ENCODE measurements around the gene USP21. TPM values are rescaled to one million over a fixed set of nuclear protein-coding genes. Genes with fewer than 3 reads are reported as not detected.

Gene USP21
- total RNA-seq, 2 experiments from 2014 or later = 29.2 to 32.0 TPM

GRCh38 chr1:161185732-161186311 lies 26.5 kb downstream of the USP21 start:
- ChIA-PET POLR2A (interaction anchor here (0.7 to 2.2 kb wide), 10 partner anchors 9 to 85 kb away, joined by 3 to 14 read pairs (median 5); partner anchors contain the start of genes ADAMTS4, B4GALT3, NDUFS2 and PPOX), CTCF (interaction anchor here (0.8 to 2.9 kb wide), 12 partner anchors 9 to 201 kb away, joined by 3 to 32 read pairs (median 4); partner anchors contain the start of genes CFAP126, NDUFS2, PPOX and TOMM40L)
- ATAC-seq (no peak), DNase-seq (no peak)
- peak overlapping the region; percentile 91 for H3K27ac Mint-ChIP-seq
- peak overlapping the region; percentile 62 for H3K4me3 Mint-ChIP-seq
- no peaks in the 10 kb centered on the region for H3K9me3 Mint-ChIP-seq (ENCODE audit: insufficient read depth)
- H3K27me3 Mint-ChIP-seq (ENCODE audit: low read depth) = no peaks in the 10 kb centered on the region
- peaks cover 74% of the 10 kb centered on the region for H3K4me1 Mint-ChIP-seq (ENCODE audit: low read depth)
- peaks cover 9% of the 10 kb centered on the region for H3K36me3 Mint-ChIP-seq (ENCODE audit: low read depth)

DNA sequence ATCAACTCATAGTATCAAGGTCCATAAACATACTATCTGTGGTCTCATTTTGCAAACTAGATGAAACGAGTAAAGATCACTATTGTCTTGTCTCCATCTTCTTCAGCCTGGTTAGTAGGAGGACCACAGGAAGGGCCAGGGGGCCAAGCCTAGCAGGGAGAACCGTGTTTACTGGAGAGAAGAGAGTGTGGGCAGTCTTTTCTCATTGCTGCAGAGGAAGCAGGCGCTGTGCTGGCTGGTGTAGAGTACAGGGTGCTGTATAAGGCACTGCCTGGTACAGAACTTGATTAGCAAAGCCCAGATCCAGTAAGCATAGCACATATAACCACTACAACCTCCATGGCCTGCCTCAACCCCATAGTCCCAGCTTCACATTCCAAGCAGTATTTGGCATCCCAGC lies 28.0 kb downstream of the USP21 start:
- Mint-ChIP-seq H3K27ac (peak overlapping the region; percentile 91), H3K27me3 (ENCODE audit: low read depth) (no peaks in the 10 kb centered on the region), H3K9me3 (ENCODE audit: insufficient read depth) (no peaks in the 10 kb centered on the region), H3K4me3 (no peak overlapping the region), H3K36me3 (ENCODE audit: low read depth) (peaks cover 5% of the 10 kb centered on the region), H3K4me1 (ENCODE audit: low read depth) (peaks cover 66% of the 10 kb centered on the region)
- DNase-seq = no peak
- POLR2A ChIA-PET = interaction anchor here (1.0 to 1.7 kb wide), 3 partner anchors 10 to 19 kb away, joined by 4 to 13 read pairs (median 11); partner anchors contain the start of genes B4GALT3 and NDUFS2
- CTCF ChIA-PET = interaction anchor here (0.6 to 2.9 kb wide), 3 partner anchors 15 to 39 kb away, joined by 3 to 32 read pairs (median 25); partner anchors contain the start of genes PPOX and TOMM40L
- ATAC-seq = no peak

DNA sequence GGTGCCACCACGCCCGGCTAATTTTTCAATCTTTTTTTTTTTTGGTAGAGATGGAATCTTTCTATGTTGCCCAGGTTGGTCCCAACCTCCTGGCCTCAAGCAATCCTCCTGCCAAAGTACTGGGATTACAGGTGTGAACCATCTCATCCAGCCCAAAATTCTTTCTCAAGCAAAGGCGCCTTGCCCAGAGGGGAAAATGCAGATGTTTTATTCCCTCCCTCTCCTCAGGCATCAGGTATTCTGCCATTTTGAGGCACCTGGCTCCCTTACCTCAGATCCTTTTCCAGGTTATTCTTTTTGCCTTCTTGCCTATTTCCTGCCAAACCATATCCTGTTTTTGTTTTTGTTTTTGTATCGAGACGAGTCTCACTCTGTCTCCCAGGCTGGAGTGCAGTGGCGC lies 29.1 kb downstream of the USP21 start:
- ChIA-PET CTCF (interaction anchor here (2.1 kb wide), 1 partner anchor 22 kb away, joined by 7 read pairs; the partner anchor contains the start of gene PPOX), POLR2A (interaction anchor here (1.5 kb wide), 1 partner anchor 14 kb away, joined by 3 read pairs; the partner anchor contains the start of gene NDUFS2)
- ATAC-seq = no peak
- Mint-ChIP-seq H3K4me1 (ENCODE audit: low read depth) (peaks cover 66% of the 10 kb centered on the region), H3K9me3 (ENCODE audit: insufficient read depth) (no peaks in the 10 kb centered on the region), H3K4me3 (no peak overlapping the region), H3K27me3 (ENCODE audit: low read depth) (no peaks in the 10 kb centered on the region), H3K27ac (no peak overlapping the region), H3K36me3 (ENCODE audit: low read depth) (peaks cover 2% of the 10 kb centered on the region)
- DNase-seq = no peak

DNA sequence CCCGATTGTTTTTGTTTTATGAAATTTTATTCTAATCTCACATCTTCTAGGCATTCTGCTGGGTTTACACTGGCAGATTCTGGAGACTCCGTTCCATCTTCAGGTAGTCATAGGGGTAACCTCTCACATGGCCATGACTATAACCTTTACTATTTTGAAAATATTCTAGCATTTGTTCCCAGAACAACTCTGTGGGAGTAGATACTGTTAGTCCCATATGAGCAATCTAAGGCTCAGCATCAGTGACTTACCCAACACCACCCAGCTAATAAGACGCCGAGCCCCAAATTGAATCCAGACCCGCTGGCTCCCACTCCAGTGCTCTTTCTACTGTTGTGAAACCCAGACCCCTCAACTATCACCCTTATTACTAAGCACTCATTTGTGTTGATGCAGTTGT lies 29.7 kb downstream of the USP21 start:
- Mint-ChIP-seq H3K4me1 (ENCODE audit: low read depth) (peaks cover 59% of the 10 kb centered on the region), H3K27me3 (ENCODE audit: low read depth) (no peaks in the 10 kb centered on the region), H3K27ac (no peak overlapping the region), H3K9me3 (ENCODE audit: insufficient read depth) (no peaks in the 10 kb centered on the region), H3K4me3 (no peak overlapping the region), H3K36me3 (ENCODE audit: low read depth) (no peaks in the 10 kb centered on the region)
- CTCF ChIA-PET = interaction anchor here (2.1 kb wide), 1 partner anchor 23 kb away, joined by 7 read pairs; the partner anchor contains the start of gene PPOX
- POLR2A ChIA-PET = interaction anchor here (1.5 to 1.6 kb wide), 2 partner anchors 13 to 23 kb away, joined by 3 read pairs; partner anchors contain the start of genes NDUFS2 and PPOX
- DNase-seq (no peak), ATAC-seq (no peak)

DNA sequence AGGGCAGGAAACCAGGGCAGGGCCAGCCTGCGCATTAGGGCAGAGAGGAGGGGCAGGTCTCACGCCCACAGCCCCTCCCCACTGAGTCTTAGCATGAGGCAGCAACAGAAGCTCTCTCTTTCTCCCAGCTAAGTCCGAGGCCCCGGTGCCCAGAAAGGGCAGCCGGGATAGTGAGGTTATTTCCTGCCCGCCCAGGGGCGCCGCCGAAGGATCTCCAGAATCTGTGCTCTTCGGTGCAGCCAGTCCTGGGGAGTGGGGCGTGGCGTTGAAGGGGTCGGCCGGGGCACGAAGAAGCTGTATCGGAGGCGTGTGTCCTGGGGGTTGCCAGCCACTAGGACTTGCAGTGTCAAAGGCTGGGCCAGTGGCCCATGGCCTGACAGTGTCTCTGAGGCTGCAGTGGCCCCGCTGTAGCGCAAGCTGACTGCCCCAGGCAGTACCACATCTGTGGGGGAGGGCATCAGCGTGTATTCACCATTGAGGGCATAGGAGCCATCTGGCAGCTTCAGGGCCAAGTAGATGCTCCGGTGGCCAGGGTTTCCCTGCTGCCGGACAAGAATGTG lies 31.7 kb downstream of the USP21 start:
- Mint-ChIP-seq H3K4me3 (no peak overlapping the region), H3K9me3 (ENCODE audit: insufficient read depth) (no peaks in the 10 kb centered on the region), H3K4me1 (ENCODE audit: low read depth) (peaks cover 58% of the 10 kb centered on the region), H3K27ac (no peak overlapping the region), H3K36me3 (ENCODE audit: low read depth) (no peaks in the 10 kb centered on the region), H3K27me3 (ENCODE audit: low read depth) (no peaks in the 10 kb centered on the region)
- no peak for ATAC-seq
- CTCF ChIA-PET = interaction anchor here (0.8 to 5.2 kb wide), 16 partner anchors 10 to 191 kb away, joined by 3 to 72 read pairs (median 18); partner anchors contain the start of genes APOA2, B4GALT3, NDUFS2 and PPOX
- DNase-seq = no peak
- POLR2A ChIA-PET = interaction anchor here (0.5 to 4.2 kb wide), 8 partner anchors 9 to 930 kb away, joined by 3 to 38 read pairs (median 5); partner anchors contain the start of genes B4GALT3, NDUFS2, PPOX and SDHC

DNA sequence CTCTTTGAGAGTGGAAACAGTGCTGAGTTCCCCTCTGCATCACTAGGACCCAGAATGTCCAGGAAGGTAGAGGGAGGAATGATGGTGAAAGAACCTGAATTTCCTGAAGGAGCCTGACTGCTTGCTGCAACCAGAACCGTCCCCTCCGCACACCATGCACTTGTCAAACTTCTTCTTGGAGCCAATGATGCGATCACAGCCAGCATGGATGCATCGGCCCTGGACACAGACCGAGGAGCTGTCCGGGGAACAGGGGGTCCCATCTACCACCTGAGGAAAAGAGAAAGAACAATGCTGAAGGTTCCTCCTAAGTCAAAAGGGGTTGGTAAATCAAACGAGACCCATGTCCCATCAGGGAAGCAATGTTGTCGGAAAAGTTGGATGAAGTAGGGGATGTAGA lies 32.7 kb downstream of the USP21 start:
- peak overlapping the region; percentile 40 for H3K27ac Mint-ChIP-seq
- H3K9me3 Mint-ChIP-seq (ENCODE audit: insufficient read depth) = no peaks in the 10 kb centered on the region

GRCh38 chr1:161192476-161193465 lies 33.5 kb downstream of the USP21 start:
- CTCF ChIA-PET = interaction anchor here (0.7 to 5.2 kb wide), 23 partner anchors 11 to 215 kb away, joined by 3 to 72 read pairs (median 8); partner anchors contain the start of genes APOA2, B4GALT3, CFAP126 and NDUFS2
- ATAC-seq = peak; percentile 93
- POLR2A ChIA-PET = interaction anchor here (1.7 to 4.2 kb wide), 4 partner anchors 9 to 27 kb away, joined by 4 to 38 read pairs (median 14); partner anchors contain the start of genes B4GALT3, NDUFS2 and PPOX

More for the DNA sequence above, 32.7 kb downstream of the USP21 start:
- Mint-ChIP-seq H3K4me3 (no peak overlapping the region), H3K36me3 (ENCODE audit: low read depth) (no peaks in the 10 kb centered on the region), H3K27me3 (ENCODE audit: low read depth) (no peaks in the 10 kb centered on the region), H3K4me1 (ENCODE audit: low read depth) (peaks cover 58% of the 10 kb centered on the region)
- ChIA-PET CTCF (interaction anchor here (0.7 to 5.2 kb wide), 25 partner anchors 11 to 216 kb away, joined by 3 to 72 read pairs (median 7); partner anchors contain the start of genes APOA2, B4GALT3, CFAP126 and NDUFS2), POLR2A (interaction anchor here (0.6 to 4.2 kb wide), 6 partner anchors 10 to 931 kb away, joined by 3 to 38 read pairs (median 9); partner anchors contain the start of genes B4GALT3, NDUFS2, PPOX and SDHC)
- no peak for ATAC-seq
- DNase-seq = no peak

GRCh38 chr1:161193561-161194235 lies 34.4 kb downstream of the USP21 start:
- Mint-ChIP-seq H3K27ac (peak overlapping the region; percentile 34), H3K4me3 (no peak overlapping the region), H3K27me3 (ENCODE audit: low read depth) (no peaks in the 10 kb centered on the region), H3K9me3 (ENCODE audit: insufficient read depth) (no peaks in the 10 kb centered on the region), H3K4me1 (ENCODE audit: low read depth) (peaks cover 53% of the 10 kb centered on the region), H3K36me3 (ENCODE audit: low read depth) (no peaks in the 10 kb centered on the region)
- ChIA-PET POLR2A (interaction anchor here (2.8 to 4.2 kb wide), 3 partner anchors 8 to 28 kb away, joined by 13 to 38 read pairs (median 16); partner anchors contain the start of genes NDUFS2 and PPOX), CTCF (interaction anchor here (1.1 to 5.2 kb wide), 13 partner anchors 8 to 188 kb away, joined by 3 to 72 read pairs (median 19); partner anchors contain the start of genes NDUFS2, PPOX and TOMM40L)
- DNase-seq = no peak
- no peak for ATAC-seq

More at GRCh38 chr1:161192476-161193465, 33.5 kb downstream of the USP21 start:
- H3K4me3 Mint-ChIP-seq = no peak overlapping the region
- H3K36me3 Mint-ChIP-seq (ENCODE audit: low read depth) = no peaks in the 10 kb centered on the region
- H3K9me3 Mint-ChIP-seq (ENCODE audit: insufficient read depth) = no peaks in the 10 kb centered on the region
- peaks cover 57% of the 10 kb centered on the region for H3K4me1 Mint-ChIP-seq (ENCODE audit: low read depth)
- peak overlapping the region; percentile 82 for H3K27ac Mint-ChIP-seq
- no peaks in the 10 kb centered on the region for H3K27me3 Mint-ChIP-seq (ENCODE audit: low read depth)
- peak; percentile 82 for DNase-seq

DNA sequence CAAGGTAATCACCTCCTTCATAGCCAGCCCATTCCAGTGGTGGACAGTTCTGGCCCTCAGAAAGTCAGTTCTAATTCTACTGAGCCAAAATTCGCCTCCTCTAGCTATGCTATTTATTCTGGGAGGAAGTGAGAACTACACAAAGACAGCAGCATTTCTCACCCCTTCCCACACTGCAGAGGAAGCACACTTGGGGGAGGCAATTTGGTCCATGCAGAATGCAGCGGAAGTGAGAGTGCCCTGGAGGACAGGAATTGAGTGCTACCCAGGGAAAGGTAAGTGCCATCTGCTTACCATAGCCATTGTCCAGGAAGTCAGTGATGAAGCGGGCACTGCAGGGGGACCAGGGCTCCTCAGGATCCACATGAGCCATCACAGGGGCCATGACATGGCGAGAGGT lies 35.9 kb downstream of the USP21 start:
- Mint-ChIP-seq H3K27ac (peak overlapping the region; percentile 84), H3K9me3 (ENCODE audit: insufficient read depth) (no peaks in the 10 kb centered on the region), H3K27me3 (ENCODE audit: low read depth) (no peaks in the 10 kb centered on the region), H3K36me3 (ENCODE audit: low read depth) (no peaks in the 10 kb centered on the region), H3K4me1 (ENCODE audit: low read depth) (peaks cover 61% of the 10 kb centered on the region), H3K4me3 (no peak overlapping the region)
- DNase-seq = no peak
- ChIA-PET POLR2A (no interaction called here), CTCF (interaction anchor here (1.1 to 4.7 kb wide), 5 partner anchors 10 to 179 kb away, joined by 3 to 22 read pairs (median 11); partner anchors contain the start of genes PPOX and TOMM40L)
- ATAC-seq = no peak

- no peaks in the 10 kb centered on the region for H3K27me3 Mint-ChIP-seq (ENCODE audit: low read depth)
- CTCF ChIA-PET = interaction anchor here (18.1 kb wide), 1 partner anchor 26 kb away, joined by 331 read pairs; the partner anchor contains the start of genes APOA2, FCER1G and TOMM40L
- H3K36me3 Mint-ChIP-seq (ENCODE audit: low read depth) = no peaks in the 10 kb centered on the region
- POLR2A ChIA-PET = no interaction called here
- DNase-seq = no peak
- no peak overlapping the region for H3K4me3 Mint-ChIP-seq
- peaks cover 69% of the 10 kb centered on the region for H3K4me1 Mint-ChIP-seq (ENCODE audit: low read depth)
- ATAC-seq = no peak
- H3K27ac Mint-ChIP-seq = peak overlapping the region; percentile 17
- no peaks in the 10 kb centered on the region for H3K9me3 Mint-ChIP-seq (ENCODE audit: insufficient read depth)
Measured at GRCh38 chr1:161196111-161196510, 36.8 kb downstream of the USP21 start.

All from activated CD8-positive, alpha-beta T cell treated with anti-CD3 and anti-CD28 coated beads, Interleukin-2, amount 10 ng/mL, durations not matched to agents 7 days and 5 days (primary cell).